UCSD-AML1 (cell line): Measurements from ENCODE around the gene KPTN.

Experiments used
- DNase-seq: peaks from one replicate; lab custom pipeline; 2025; ENCODE audit not compliant: unreplicated experiment; lab: John Stamatoyannopoulos, UW

KPTN gene

GRCh38 chr19:47483800-47484690 is at the start of gene KPTN:
KPTN (minus strand) TSS chr19:47484219; CDS start chr19:47484160, 59 bp downstream.
- DNase-seq = peak; percentile 94

- DNase-seq = no peak
Measured at GRCh38 chr19:47531640-47532387, 47.8 kb upstream of the KPTN start.

- no peak for DNase-seq
Measured at GRCh38 chr19:47529018-47529742, 45.2 kb upstream of the KPTN start.

GRCh38 chr19:47526798-47527197 is 42.8 kb upstream of the KPTN start:
- no peak for DNase-seq

GRCh38 chr19:47523473-47523872 is 39.5 kb upstream of the KPTN start:
- peak; percentile 25 for DNase-seq

- peak; percentile 78 for DNase-seq
Measured at GRCh38 chr19:47521473-47522180, 37.6 kb upstream of the KPTN start.

- DNase-seq = no peak
Measured at GRCh38 chr19:47520839-47521238, 36.8 kb upstream of the KPTN start.

GRCh38 chr19:47520343-47520806 is 36.4 kb upstream of the KPTN start:
- DNase-seq = no peak

GRCh38 chr19:47518854-47519253 is 34.8 kb upstream of the KPTN start:
- DNase-seq = no peak

- peak; percentile 77 for DNase-seq
Measured at GRCh38 chr19:47518139-47518538, 34.1 kb upstream of the KPTN start.

GRCh38 chr19:47514869-47515588 is 31.0 kb upstream of the KPTN start, which contains the start of gene NAPA:
NAPA (minus strand) TSS chr19:47515063; CDS start chr19:47514940, 123 bp downstream.
- peak; percentile 100 for DNase-seq

- DNase-seq = peak; percentile 49
Measured at GRCh38 chr19:47514151-47514868, 30.3 kb upstream of the KPTN start.

- no peak for DNase-seq
Measured at GRCh38 chr19:47512948-47513319, 28.9 kb upstream of the KPTN start.

- peak; percentile 34 for DNase-seq
Measured at GRCh38 chr19:47512183-47512947, 28.3 kb upstream of the KPTN start.

GRCh38 chr19:47511681-47512080 is 27.7 kb upstream of the KPTN start:
- no peak for DNase-seq

GRCh38 chr19:47511128-47511517 is 27.1 kb upstream of the KPTN start:
- DNase-seq = no peak

- DNase-seq = no peak
Measured at GRCh38 chr19:47510516-47511127, 26.6 kb upstream of the KPTN start.

- no peak for DNase-seq
Measured at GRCh38 chr19:47509973-47510372, 26.0 kb upstream of the KPTN start.
